Measurements from ENCODE around the gene RTRAF. TPM values are rescaled to one million over a fixed set of nuclear protein-coding genes. Genes with fewer than 3 reads are reported as not detected.

The RTRAF gene
- total and polyA plus RNA-seq, 12 donors: 178 to 276 (median 214) TPM

DNA sequence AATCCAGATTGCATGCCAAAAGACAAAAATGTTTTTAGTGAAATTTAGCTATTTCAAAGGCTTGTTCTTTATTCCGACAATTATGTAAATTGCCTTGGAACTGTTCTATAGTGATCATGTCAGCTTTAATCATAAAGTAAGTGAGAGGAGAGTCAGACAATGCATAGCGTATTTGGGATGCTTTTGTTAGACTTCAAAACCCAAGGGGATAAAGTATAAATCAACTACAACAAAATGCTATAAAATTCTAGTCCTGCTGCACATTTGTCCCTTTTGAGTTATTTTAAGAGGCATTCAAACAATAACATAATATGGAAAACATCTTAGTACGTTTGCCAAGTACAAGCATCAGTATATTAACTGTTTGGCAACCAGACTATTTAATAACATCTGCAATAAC is 11.3 kb downstream of the RTRAF start:
- 45 to 46% methylated on average over 3 of the region's 3 CpGs for WGBS, 2 donors
- Histone ChIP-seq H3K36me3 (peaks cover 0 to 97% (median 35%) of the 10 kb centered on the region in 9 donors), H3K27ac (peak overlapping the region in 3 of 10 donors; percentile 7 to 44 (median 28))

DNA sequence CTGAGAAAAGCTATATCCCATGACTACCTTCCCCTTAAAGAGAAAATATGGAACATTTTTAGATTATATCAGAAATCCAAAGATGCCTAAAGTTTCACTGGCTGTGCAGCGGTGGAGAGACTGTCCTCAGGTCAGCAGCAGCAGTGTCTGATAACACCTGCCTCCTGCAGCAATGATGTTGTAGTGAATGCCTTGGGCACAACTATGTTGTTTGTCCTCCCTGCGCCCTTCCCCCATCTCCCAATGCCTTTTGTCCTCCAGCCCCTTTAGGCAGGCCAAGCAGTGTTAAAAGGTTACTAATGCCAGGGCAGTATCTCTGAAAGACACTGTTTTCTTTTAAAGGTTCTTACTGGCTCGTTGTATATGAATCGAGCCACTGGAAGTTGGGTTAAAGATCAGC is 13.2 kb downstream of the RTRAF start:
- intact Hi-C loops (cut with DNase I): loop anchor here in 2 of 10 donors (5.0 kb wide), 2 partner anchors 130 to 265 kb away; partner anchors contain the start of gene PTGDR (in 1 of the 2)
- Histone ChIP-seq H3K36me3 (peaks cover 0 to 100% (median 46%) of the 10 kb centered on the region in 9 donors), H3K27me3 (no peaks in the 10 kb centered on the region), H3K27ac (peak overlapping the region in 7 of 10 donors; percentile 29 to 66 (median 56)), H3K4me1 (peaks cover 0 to 62% (median 28%) of the 10 kb centered on the region in 9 donors), H3K4me3 (no peak overlapping the region), H3K9me3 (no peaks in the 10 kb centered on the region)
- ATAC-seq: peak in 7 of 8 donors; percentile 30 to 63 (median 49)
- TF ChIP-seq, protein P1, sequence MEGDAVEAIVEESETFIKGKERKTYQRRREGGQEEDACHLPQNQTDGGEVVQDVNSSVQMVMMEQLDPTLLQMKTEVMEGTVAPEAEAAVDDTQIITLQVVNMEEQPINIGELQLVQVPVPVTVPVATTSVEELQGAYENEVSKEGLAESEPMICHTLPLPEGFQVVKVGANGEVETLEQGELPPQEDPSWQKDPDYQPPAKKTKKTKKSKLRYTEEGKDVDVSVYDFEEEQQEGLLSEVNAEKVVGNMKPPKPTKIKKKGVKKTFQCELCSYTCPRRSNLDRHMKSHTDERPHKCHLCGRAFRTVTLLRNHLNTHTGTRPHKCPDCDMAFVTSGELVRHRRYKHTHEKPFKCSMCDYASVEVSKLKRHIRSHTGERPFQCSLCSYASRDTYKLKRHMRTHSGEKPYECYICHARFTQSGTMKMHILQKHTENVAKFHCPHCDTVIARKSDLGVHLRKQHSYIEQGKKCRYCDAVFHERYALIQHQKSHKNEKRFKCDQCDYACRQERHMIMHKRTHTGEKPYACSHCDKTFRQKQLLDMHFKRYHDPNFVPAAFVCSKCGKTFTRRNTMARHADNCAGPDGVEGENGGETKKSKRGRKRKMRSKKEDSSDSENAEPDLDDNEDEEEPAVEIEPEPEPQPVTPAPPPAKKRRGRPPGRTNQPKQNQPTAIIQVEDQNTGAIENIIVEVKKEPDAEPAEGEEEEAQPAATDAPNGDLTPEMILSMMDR (IDR thresholded peaks at IDR 0.05): no peak
- no peak for DNase-seq
- 66 to 68% methylated on average over 4 of the region's 4 CpGs for WGBS, 2 donors

More for the DNA sequence above, 11.3 kb downstream of the RTRAF start:
- Histone ChIP-seq H3K27me3 (no peaks in the 10 kb centered on the region), H3K4me3 (no peak overlapping the region), H3K9me3 (no peaks in the 10 kb centered on the region), H3K4me1 (peaks cover 0 to 75% (median 37%) of the 10 kb centered on the region in 9 donors)
- TF ChIP-seq, protein P1 (IDR thresholded peaks at IDR 0.05): no peak
- intact Hi-C loops (cut with DNase I): loop anchor here in 2 of 10 donors (5.0 kb wide), 2 partner anchors 132 to 267 kb away; partner anchors contain the start of gene PTGDR (in 1 of the 2)
- DNase-seq: no peak
- ATAC-seq: no peak

DNA sequence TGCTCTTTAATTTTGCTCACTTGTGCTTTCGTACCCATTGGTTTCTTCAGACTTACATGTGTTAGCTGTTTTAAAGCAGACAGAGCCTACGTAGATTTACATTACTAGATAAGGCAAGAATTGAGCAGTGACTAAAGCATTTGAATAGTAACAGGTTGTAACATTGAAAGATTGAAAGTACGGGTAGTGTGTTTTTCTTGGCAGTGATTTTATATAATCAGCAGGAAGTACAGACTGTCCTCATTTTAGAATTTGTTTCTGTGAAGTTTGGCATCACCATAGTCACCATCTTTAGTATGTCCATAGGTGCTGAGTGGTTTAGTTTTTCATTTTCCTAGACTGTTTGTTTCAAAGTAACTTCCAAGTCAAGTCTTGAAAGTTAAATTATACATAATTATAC is 14.0 kb downstream of the RTRAF start:
- H3K9me3 ChIP-seq: no peaks in the 10 kb centered on the region
- ATAC-seq: peak in 7 of 8 donors; percentile 23 to 91 (median 75)
- TF ChIP-seq, protein P1 (IDR thresholded peaks at IDR 0.05): no peak
- H3K27ac ChIP-seq: peak overlapping the region in 9 of 10 donors; percentile 34 to 66 (median 56)
- 28 to 31% methylated on average over 3 of the region's 3 CpGs for WGBS, 2 donors
- DNase-seq: no peak
- H3K4me3 ChIP-seq: no peak overlapping the region
- intact Hi-C loops (cut with DNase I): loop anchor here in 2 of 10 donors (5.0 kb wide), 2 partner anchors 129 to 264 kb away; partner anchors contain the start of gene PTGDR (in 1 of the 2)
- peaks cover 0 to 62% (median 28%) of the 10 kb centered on the region in 9 donors for H3K4me1 ChIP-seq
- no peaks in the 10 kb centered on the region for H3K27me3 ChIP-seq
- H3K36me3 ChIP-seq: peaks cover 0 to 100% (median 51%) of the 10 kb centered on the region in 9 donors

DNA sequence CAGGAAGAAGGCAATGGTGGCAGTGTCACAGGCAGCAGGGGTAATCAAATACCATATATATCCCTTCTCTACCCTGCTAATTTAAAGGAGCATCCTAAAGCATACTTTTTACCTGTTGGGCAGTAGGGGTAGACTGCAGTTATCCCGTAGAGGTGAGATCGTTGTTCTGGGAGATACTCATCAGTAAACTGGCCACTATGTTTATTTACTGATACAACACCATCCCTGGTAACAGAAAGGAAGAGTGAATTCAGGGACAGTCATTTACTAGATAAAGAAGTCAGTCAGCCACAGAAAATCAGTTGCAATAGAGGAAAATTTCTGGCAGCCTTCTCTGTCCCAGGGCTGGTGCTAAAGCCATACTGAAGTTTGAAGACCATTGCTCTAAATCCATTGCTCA is 16.3 kb downstream of the RTRAF start:
- peaks cover 0 to 100% (median 61%) of the 10 kb centered on the region in 9 donors for H3K36me3 ChIP-seq
- no peak for ATAC-seq
- H3K9me3 ChIP-seq: no peaks in the 10 kb centered on the region
- intact Hi-C loops (cut with DNase I): no loop called here
- H3K4me3 ChIP-seq: no peak overlapping the region
- peak overlapping the region in 2 of 10 donors; percentile 2 to 32 for H3K27ac ChIP-seq
- no peaks in the 10 kb centered on the region for H3K27me3 ChIP-seq
- no peak for DNase-seq
- peaks cover 0 to 61% (median 26%) of the 10 kb centered on the region in 9 donors for H3K4me1 ChIP-seq
- TF ChIP-seq, protein P1 (IDR thresholded peaks at IDR 0.05): no peak
- 53 to 59% methylated on average over 2 of the region's 2 CpGs for WGBS, 2 donors

Data from heart right ventricle (tissue), 16 donors.